ENCODE results near the gene RHOG. TPM values are rescaled to one million over a fixed set of nuclear protein-coding genes. Genes with fewer than 3 reads are reported as not detected.
A peak's percentile ranks its signal among the peaks of the same experiment; 100 is the strongest.

The RHOG gene
- total and polyA plus RNA-seq, 2 donors (not counting 1 experiment from before 2014, with no cell fraction given) = 10.9 to 53.1 TPM

- Histone ChIP-seq H3K4me2 (ENCODE audit: extremely low read depth, insufficient read depth, low read length) (no peak overlapping the region), H3K9ac (ENCODE audit: insufficient read depth, low read length) (no peak overlapping the region), H3K4me3 (replicated peaks in 1 of 4; ENCODE audit: control extremely low read depth in 1 of 4, insufficient read depth in 1 of 4, low read depth in 3 of 4, low read length in 4 of 4) (no peak overlapping the region), H2AFZ (ENCODE audit: low read length) (no peak overlapping the region), H3K36me3 (ENCODE audit: control insufficient read depth, insufficient read depth, low read length) (no peaks in the 10 kb centered on the region), H3K27me3 (ENCODE audit: control insufficient read depth, insufficient read depth, low read length) (no peaks in the 10 kb centered on the region), H3K79me2 (ENCODE audit: control insufficient read depth, insufficient read depth, low read length) (no peaks in the 10 kb centered on the region), H3K27ac (ENCODE audit: insufficient read depth, low read length) (no peak overlapping the region), H4K20me1 (ENCODE audit: control insufficient read depth, extremely low read depth, insufficient read depth, low read length) (no peaks in the 10 kb centered on the region), H3K4me1 (ENCODE audit: control insufficient read depth, extremely low read depth, insufficient read depth, low read length) (no peaks in the 10 kb centered on the region), H3K9me3 (ENCODE audit: control insufficient read depth, insufficient read depth, low read depth, low read length) (no peaks in the 10 kb centered on the region)
- DNase-seq (ENCODE audit: low read depth in 2 of 2) = no peak
- TF ChIP-seq CTCF (conservative IDR thresholded peaks at IDR 0.05 in 1 of 2, IDR thresholded peaks at IDR 0.05 in 1 of 2; ENCODE audit: low read depth in 1 of 2, low read length in 2 of 2) (no peak), EZH2 (IDR thresholded peaks at IDR 0.05; ENCODE audit: low read length, missing control alignments) (no peak)
These were observed 30.3 kb downstream of the RHOG start for GRCh38 chr11:3810446-3810845.

GRCh38 chr11:3809624-3809928 lies 31.2 kb downstream of the RHOG start:
- Histone ChIP-seq H3K27ac (ENCODE audit: insufficient read depth, low read length) (no peak overlapping the region), H3K4me3 (replicated peaks in 1 of 4; ENCODE audit: control extremely low read depth in 1 of 4, insufficient read depth in 1 of 4, low read depth in 3 of 4, low read length in 4 of 4) (no peak overlapping the region), H3K79me2 (ENCODE audit: control insufficient read depth, insufficient read depth, low read length) (no peaks in the 10 kb centered on the region), H3K9me3 (ENCODE audit: control insufficient read depth, insufficient read depth, low read depth, low read length) (no peaks in the 10 kb centered on the region), H4K20me1 (ENCODE audit: control insufficient read depth, extremely low read depth, insufficient read depth, low read length) (no peaks in the 10 kb centered on the region), H2AFZ (ENCODE audit: low read length) (no peak overlapping the region), H3K4me2 (ENCODE audit: extremely low read depth, insufficient read depth, low read length) (no peak overlapping the region), H3K36me3 (ENCODE audit: control insufficient read depth, insufficient read depth, low read length) (no peaks in the 10 kb centered on the region), H3K9ac (ENCODE audit: insufficient read depth, low read length) (no peak overlapping the region), H3K27me3 (ENCODE audit: control insufficient read depth, insufficient read depth, low read length) (no peaks in the 10 kb centered on the region), H3K4me1 (ENCODE audit: control insufficient read depth, extremely low read depth, insufficient read depth, low read length) (no peaks in the 10 kb centered on the region)
- no peak for DNase-seq (ENCODE audit: low read depth in 2 of 2)
- no peak for TF ChIP-seq EZH2 (IDR thresholded peaks at IDR 0.05; ENCODE audit: low read length, missing control alignments)
- no peak for TF ChIP-seq CTCF (conservative IDR thresholded peaks at IDR 0.05 in 1 of 2, IDR thresholded peaks at IDR 0.05 in 1 of 2; ENCODE audit: low read depth in 1 of 2, low read length in 2 of 2)

GRCh38 chr11:3808861-3809623 lies 31.7 kb downstream of the RHOG start:
- no peaks in the 10 kb centered on the region for H3K4me1 ChIP-seq (ENCODE audit: control insufficient read depth, extremely low read depth, insufficient read depth, low read length)
- no peaks in the 10 kb centered on the region for H3K36me3 ChIP-seq (ENCODE audit: control insufficient read depth, insufficient read depth, low read length)
- no peak overlapping the region for H3K27ac ChIP-seq (ENCODE audit: insufficient read depth, low read length)
- no peaks in the 10 kb centered on the region for H3K9me3 ChIP-seq (ENCODE audit: control insufficient read depth, insufficient read depth, low read depth, low read length)
- no peaks in the 10 kb centered on the region for H3K79me2 ChIP-seq (ENCODE audit: control insufficient read depth, insufficient read depth, low read length)
- peak overlapping the region; percentile 52 for H2AFZ ChIP-seq (ENCODE audit: low read length)
- H3K4me2 ChIP-seq (ENCODE audit: extremely low read depth, insufficient read depth, low read length) = peak overlapping the region; percentile 60
- H4K20me1 ChIP-seq (ENCODE audit: control insufficient read depth, extremely low read depth, insufficient read depth, low read length) = no peaks in the 10 kb centered on the region
- H3K27me3 ChIP-seq (ENCODE audit: control insufficient read depth, insufficient read depth, low read length) = no peaks in the 10 kb centered on the region
- peak overlapping the region; percentile 47 to 90 (median 77) for H3K4me3 ChIP-seq (replicated peaks in 1 of 4; ENCODE audit: control extremely low read depth in 1 of 4, insufficient read depth in 1 of 4, low read depth in 3 of 4, low read length in 4 of 4)
- DNase-seq (ENCODE audit: low read depth in 2 of 2) = peak; percentile 33 to 43
- TF ChIP-seq CTCF (conservative IDR thresholded peaks at IDR 0.05 in 1 of 2, IDR thresholded peaks at IDR 0.05 in 1 of 2; ENCODE audit: low read depth in 1 of 2, low read length in 2 of 2) = peak; percentile 14 to 22
- TF ChIP-seq EZH2 (IDR thresholded peaks at IDR 0.05; ENCODE audit: low read length, missing control alignments) = no peak
- no peak overlapping the region for H3K9ac ChIP-seq (ENCODE audit: insufficient read depth, low read length)

Measured in fibroblast of lung (primary cell).